ENCODE results near the gene TLE5. TPM values are rescaled to one million over a fixed set of nuclear protein-coding genes. Genes with fewer than 3 reads are reported as not detected.
A peak's percentile ranks its signal among the peaks of the same experiment; 100 is the strongest.

TLE5 gene
- total and polyA plus RNA-seq, 2 of the 4 experiments (the other 2 are of a cell fraction): 119 to 407 TPM

DNA sequence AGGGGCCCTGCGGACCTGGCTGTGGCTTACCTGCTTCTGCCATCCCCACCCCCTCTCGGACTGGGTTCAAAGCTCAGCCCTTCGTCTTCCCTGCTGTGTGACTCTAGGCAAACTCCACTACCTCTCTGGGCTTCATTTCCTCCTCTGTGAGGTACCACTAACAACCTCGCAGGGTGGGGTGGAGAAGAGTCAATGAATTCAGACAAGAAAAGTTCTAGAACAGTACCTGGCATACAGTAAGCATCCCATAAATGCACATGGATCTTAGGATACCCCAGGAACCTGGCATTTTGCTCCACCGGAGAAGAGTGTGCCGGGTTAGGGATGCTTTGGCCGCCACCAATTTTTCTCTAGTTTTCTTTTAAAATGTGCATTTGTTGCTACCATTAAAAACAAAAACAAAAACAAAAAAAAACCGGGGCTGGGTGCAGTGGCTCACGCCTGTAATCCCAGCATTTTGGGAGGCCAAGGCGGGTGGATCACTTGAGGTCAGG lies 3.4 kb downstream of the TLE5 start:
- DNase-seq (no peak), ATAC-seq (ENCODE audit: low read depth) (no peak)
- peaks cover 31% of the 10 kb centered on the region for H3K4me1 ChIP-seq (ENCODE audit: control insufficient read depth, insufficient read depth, low read length)
- CTCF ChIA-PET: no interaction called here
- no peak overlapping the region for H2BK120ac ChIP-seq (ENCODE audit: low read depth, low read length)
- no peak overlapping the region for H3K56ac ChIP-seq (ENCODE audit: extremely low read depth, insufficient read depth, low read length)
- H2AK9ac ChIP-seq (replicated peaks; ENCODE audit: low read depth, low read length, poor library complexity): no peak overlapping the region
- H2BK15ac ChIP-seq (ENCODE audit: low read depth, low read length): no peak overlapping the region
- H4K91ac ChIP-seq (ENCODE audit: insufficient read depth, low read depth, low read length): no peak overlapping the region
- H4K8ac ChIP-seq (ENCODE audit: low read depth in 2 of 2, low read length in 2 of 2): no peak overlapping the region
- no peak overlapping the region for H4K5ac ChIP-seq (ENCODE audit: low read depth, low read length)
- POLR2A ChIA-PET (ENCODE audit: unreplicated experiment): no interaction called here
- H3K27ac ChIP-seq (ENCODE audit: insufficient read depth, low read length): no peak overlapping the region
- no peak overlapping the region for H3K9ac ChIP-seq (ENCODE audit: low read depth, low read length)
- H3K9me1 ChIP-seq (ENCODE audit: insufficient read depth, low read length): peaks cover 7% of the 10 kb centered on the region
- H3K4me2 ChIP-seq (ENCODE audit: low read depth, low read length): no peak overlapping the region
- no TSS peak for BruUV-seq (replicated peaks)
- H3K79me1 ChIP-seq (ENCODE audit: low read depth in 1 of 2, low read length in 2 of 2): peaks cover 35 to 66% of the 10 kb centered on the region in 2 experiments
- no peak overlapping the region for H2BK20ac ChIP-seq (ENCODE audit: low read depth, low read length)
- H4K20me1 ChIP-seq (ENCODE audit: insufficient read depth, low read length): peaks cover 54% of the 10 kb centered on the region
- no peak overlapping the region for H2BK5ac ChIP-seq (ENCODE audit: low read depth, low read length, poor library complexity, severe bottlenecking)
- H3K14ac ChIP-seq (replicated peaks; ENCODE audit: low read depth, low read length): no peak overlapping the region
- in situ Hi-C loops (cut with MboI; ENCODE audit: low sequenced_read_pairs): no loop called here
- H2AFZ ChIP-seq (replicated peaks; ENCODE audit: low read length, poor library complexity): no peak overlapping the region
- WGBS, 2 experiments (ENCODE audit: extremely low coverage in 2 of 2, insufficient read length in 1 of 2): 91% methylated on average over 6 of the region's 10 CpGs; no CpG with 5 or more reads in 1 of the 2 experiments
- H3K23ac ChIP-seq (ENCODE audit: low read depth, low read length): 0 out of 2 replicates have a peak overlapping the region, but pooled peaks have one; percentile 33
- no peak overlapping the region for H3K18ac ChIP-seq (ENCODE audit: low read depth, low read length)
- no peak overlapping the region for H3K4me3 ChIP-seq (ENCODE audit: insufficient read depth, low read depth, low read length)
- no peak overlapping the region for H3K4ac ChIP-seq (ENCODE audit: low read depth, low read length)
- H3K27me3 ChIP-seq (ENCODE audit: control insufficient read depth, insufficient read depth, low read length): no peaks in the 10 kb centered on the region
- H2AK5ac ChIP-seq (ENCODE audit: low read depth, low read length): no peak overlapping the region
- intact Hi-C loops (cut with micrococcal nuclease): no loop called here
- no peaks in the 10 kb centered on the region for H3K9me3 ChIP-seq (ENCODE audit: control insufficient read depth, insufficient read depth, low read length)
- TF ChIP-seq RAD21 (IDR thresholded peaks at IDR 0.05; ENCODE audit: low read length) (no peak), POLR2A (IDR thresholded peaks at IDR 0.05; ENCODE audit: low read depth, low read length) (no peak)
- dilution Hi-C loops (cut with HindIII; ENCODE audit: low sequenced_read_pairs, unreplicated experiment): no loop called here
- H3K36me3 ChIP-seq (ENCODE audit: control insufficient read depth, insufficient read depth, low read length): peaks cover 55% of the 10 kb centered on the region

Data from IMR-90 (cell line).